Omental fat pad (tissue), 4 donors: ENCODE data around the gene ESYT2. TPM values are rescaled to one million over a fixed set of nuclear protein-coding genes. Genes with fewer than 3 reads are reported as not detected.

Experiments used
- ATAC-seq: fragments of 150-250 bp; one replicate; pipeline ENCODE4 v1.9.1; 2016; ENCODE audit warnings: mild to moderate bottlenecking, moderate library complexity; ENCODE audit not compliant: low FRiP score
- DNase-seq: peaks from one replicate; pipeline ENCODE4 v3.0.0-alpha.2; 2019; ENCODE audit warnings: low spot score
- CTCF ChIP-seq, 3 donors: fragments of 450-650 bp; IDR thresholded peaks; one replicate each; pipeline ENCODE4 v1.5.1; 2016 to 2017; ENCODE audit warnings: antibody characterized with exemption in 3 of 3, mild to moderate bottlenecking in 3 of 3, moderate library complexity in 2 of 3
- total RNA-seq, 4 donors: library from RNA; depleted of rRNA; stranded (reverse); fragments of >200 nt; gene quantifications; one replicate each; pipeline ENCODE4 v1.1.0, GENCODE V29; 2016

The ESYT2 gene
- total RNA-seq, 4 donors from 2014 or later, result 81.9 to 151 (median 112) TPM

- DNase-seq (no peak), ATAC-seq (no peak)
- no peak for TF ChIP-seq CTCF (IDR thresholded peaks at IDR 0.05)
These were observed 31.9 kb upstream of the ESYT2 start for GRCh38 chr7:158861004-158861787.

GRCh38 chr7:158860394-158860793 lies 31.1 kb upstream of the ESYT2 start:
- no peak for TF ChIP-seq CTCF (IDR thresholded peaks at IDR 0.05)
- ATAC-seq (no peak), DNase-seq (no peak)

GRCh38 chr7:158858592-158859503 lies 29.5 kb upstream of the ESYT2 start:
- no peak for TF ChIP-seq CTCF (IDR thresholded peaks at IDR 0.05)
- ATAC-seq, result no peak

GRCh38 chr7:158856883-158857668 lies 27.8 kb upstream of the ESYT2 start:
- DNase-seq (no peak), ATAC-seq (no peak)
- no peak for TF ChIP-seq CTCF (IDR thresholded peaks at IDR 0.05)

More at GRCh38 chr7:158858592-158859503, 29.5 kb upstream of the ESYT2 start:
- DNase-seq, result no peak

GRCh38 chr7:158854681-158855081 lies 25.4 kb upstream of the ESYT2 start:
- ATAC-seq (no peak), DNase-seq (no peak)
- no peak for TF ChIP-seq CTCF (IDR thresholded peaks at IDR 0.05)

GRCh38 chr7:158850545-158851102 lies 21.3 kb upstream of the ESYT2 start:
- ATAC-seq (no peak), DNase-seq (no peak)
- no peak for TF ChIP-seq CTCF (IDR thresholded peaks at IDR 0.05)
